Common myeloid progenitor, CD34-positive (primary cell): ENCODE measurements around the gene SMIM32.

ENCODE experiments used
- CTCF ChIA-PET: fragments of 350-600 bp; sonication (Branson Sonifier 250); formaldehyde crosslinking; loops from one replicate; lab custom pipeline; 2021; ENCODE audit warnings: antibody characterized with exemption; lab: Charles Lee
- POLR2A ChIA-PET: fragments of 350-600 bp; sonication (Branson Sonifier 250); formaldehyde crosslinking; loops from one replicate; lab custom pipeline; 2021; ENCODE audit warnings: antibody characterized with exemption; lab: Charles Lee
- DNase-seq, 3 donors: peaks; one replicate each; pipeline versions ENCODE4 v3.0.0 to v3.0.0-alpha.2; 2013
- H3K27ac ChIP-seq, 2 experiments: 1 replicate in 1 of 2; 2 replicates in 1 of 2; pipeline ENCODE4 v1.7.0; 2013; ENCODE audit warnings: inconsistent platforms in 2 of 2, low read length in 2 of 2, mild to moderate bottlenecking in 2 of 2, low read depth in 1 of 2, moderate library complexity in 1 of 2; ENCODE audit not compliant: severe bottlenecking in 2 of 2, insufficient read depth in 1 of 2, poor library complexity in 1 of 2
- H3K27me3 ChIP-seq, 5 experiments: replicated peaks in 2 of 5; 1 replicate in 3 of 5; 2 replicates in 2 of 5; pipeline versions ENCODE4 v1.6.1 to v1.7.0; 2013; ENCODE audit warnings: low read length in 4 of 5, mild to moderate bottlenecking in 2 of 5, moderate library complexity in 2 of 5, inconsistent platforms in 1 of 5; ENCODE audit not compliant: insufficient read depth in 5 of 5, control insufficient read depth in 4 of 5
- H3K36me3 ChIP-seq, 4 experiments: 1 replicate in 2 of 4; 2 replicates in 2 of 4; pipeline versions ENCODE4 v1.6.1 to v1.7.0; 2013; ENCODE audit warnings: low read length in 3 of 4, control low read depth in 1 of 4, mild to moderate bottlenecking in 1 of 4; ENCODE audit not compliant: control insufficient read depth in 4 of 4, insufficient read depth in 4 of 4
- H3K4me1 ChIP-seq, 4 experiments: 1 replicate in 3 of 4; 2 replicates in 1 of 4; pipeline versions ENCODE4 v1.6.1 to v1.7.1; 2013; ENCODE audit warnings: low read length in 3 of 4, mild to moderate bottlenecking in 3 of 4, control low read depth in 1 of 4, inconsistent platforms in 1 of 4, moderate library complexity in 1 of 4; ENCODE audit not compliant: control insufficient read depth in 4 of 4, insufficient read depth in 4 of 4; ENCODE audit errors: control extremely low read depth in 1 of 4
- H3K4me3 ChIP-seq, 7 experiments: 1 replicate in 4 of 7; 2 replicates in 3 of 7; pipeline versions ENCODE4 v1.5.1 to v1.7.0; 2013; ENCODE audit warnings: mild to moderate bottlenecking in 7 of 7, low read length in 6 of 7, moderate library complexity in 6 of 7, inconsistent platforms in 2 of 7, low read depth in 2 of 7, control low read depth in 1 of 7; ENCODE audit not compliant: insufficient read depth in 4 of 7, control insufficient read depth in 1 of 7; ENCODE audit errors: extremely low read depth in 1 of 7
- H3K9me3 ChIP-seq, 5 experiments: 1 replicate in 4 of 5; 2 replicates in 1 of 5; pipeline versions ENCODE4 v1.6.1 to v1.7.1; 2013; ENCODE audit warnings: low read length in 4 of 5, mild to moderate bottlenecking in 2 of 5, inconsistent platforms in 1 of 5, low read depth in 1 of 5, moderate library complexity in 1 of 5; ENCODE audit not compliant: control insufficient read depth in 4 of 5, insufficient read depth in 2 of 5; ENCODE audit errors: control extremely low read depth in 1 of 5
- WGBS: methylation state at CpG from one replicate; pipeline ENCODE4 v1.1.5; 2013; ENCODE audit not compliant: insufficient coverage; 5-methylcytosine and 5-hydroxymethylcytosine counted together

SMIM32 gene

GRCh38 chr5:136190904-136191303 lies 2.1 kb downstream of the SMIM32 start:
- peaks cover 0 to 19% (median 3%) of the 10 kb centered on the region in 4 experiments for H3K36me3 ChIP-seq
- no peak for DNase-seq
- CTCF ChIA-PET = interaction anchor here (1.2 kb wide), 1 partner anchor 47 kb away, joined by 3 read pairs; no protein-coding TSS in a partner anchor
- peaks cover 3 to 75% (median 38%) of the 10 kb centered on the region in 5 experiments for H3K27me3 ChIP-seq
- H3K4me3 ChIP-seq = no peak overlapping the region
- no peaks in the 10 kb centered on the region for H3K9me3 ChIP-seq
- WGBS = 17% methylated on average over 1 of the region's 1 CpG
- peaks cover 0 to 21% (median 20%) of the 10 kb centered on the region in 4 experiments for H3K4me1 ChIP-seq
- H3K27ac ChIP-seq = no peak overlapping the region
- POLR2A ChIA-PET = no interaction called here

GRCh38 chr5:136190091-136190720 lies 2.8 kb downstream of the SMIM32 start:
- no peak for DNase-seq
- H3K4me1 ChIP-seq = peaks cover 0 to 21% (median 20%) of the 10 kb centered on the region in 4 experiments
- CTCF ChIA-PET = no interaction called here
- POLR2A ChIA-PET = no interaction called here
- H3K36me3 ChIP-seq = peaks cover 0 to 19% (median 3%) of the 10 kb centered on the region in 4 experiments
- H3K4me3 ChIP-seq = no peak overlapping the region
- no peaks in the 10 kb centered on the region for H3K9me3 ChIP-seq
- peaks cover 3 to 68% (median 38%) of the 10 kb centered on the region in 5 experiments for H3K27me3 ChIP-seq
- H3K27ac ChIP-seq = no peak overlapping the region
- 100% methylated on average over 3 of the region's 5 CpGs for WGBS

GRCh38 chr5:136188859-136189258 lies 4.1 kb downstream of the SMIM32 start:
- H3K27ac ChIP-seq = no peak overlapping the region
- no peak for DNase-seq
- POLR2A ChIA-PET = no interaction called here
- WGBS = 94% methylated on average over 4 of the region's 7 CpGs
- H3K4me3 ChIP-seq = no peak overlapping the region
- H3K9me3 ChIP-seq = no peaks in the 10 kb centered on the region
- H3K27me3 ChIP-seq = peaks cover 0 to 54% (median 31%) of the 10 kb centered on the region in 5 experiments
- H3K4me1 ChIP-seq = peaks cover 0 to 21% (median 20%) of the 10 kb centered on the region in 4 experiments
- CTCF ChIA-PET = interaction anchor here (1.3 kb wide), 1 partner anchor 26 kb away, joined by 4 read pairs; no protein-coding TSS in a partner anchor
- peaks cover 0 to 19% (median 3%) of the 10 kb centered on the region in 4 experiments for H3K36me3 ChIP-seq

GRCh38 chr5:136186796-136187195 lies 6.2 kb downstream of the SMIM32 start:
- peaks cover 0 to 34% (median 15%) of the 10 kb centered on the region in 5 experiments for H3K27me3 ChIP-seq
- no peak overlapping the region for H3K27ac ChIP-seq
- peaks cover 0 to 21% (median 4%) of the 10 kb centered on the region in 4 experiments for H3K36me3 ChIP-seq
- no peak overlapping the region for H3K4me3 ChIP-seq
- peaks cover 0 to 7% (median 5%) of the 10 kb centered on the region in 4 experiments for H3K4me1 ChIP-seq
- no peaks in the 10 kb centered on the region for H3K9me3 ChIP-seq
- CTCF ChIA-PET = interaction anchor here (1.5 kb wide), 1 partner anchor 12 kb away, joined by 4 read pairs; no protein-coding TSS in a partner anchor
- no peak for DNase-seq
- POLR2A ChIA-PET = no interaction called here
- 75% methylated on average over 2 of the region's 2 CpGs for WGBS

GRCh38 chr5:136185974-136186665 lies 6.8 kb downstream of the SMIM32 start:
- 100% methylated on average over 5 of the region's 5 CpGs for WGBS
- CTCF ChIA-PET = interaction anchor here (1.5 kb wide), 1 partner anchor 12 kb away, joined by 4 read pairs; no protein-coding TSS in a partner anchor

GRCh38 chr5:136182618-136183017 lies 10.3 kb downstream of the SMIM32 start:
- no peak for DNase-seq
- Histone ChIP-seq H3K27ac (no peak overlapping the region), H3K4me3 (no peak overlapping the region), H3K4me1 (no peaks in the 10 kb centered on the region), H3K36me3 (peaks cover 3 to 23% (median 12%) of the 10 kb centered on the region in 4 experiments), H3K27me3 (no peaks in the 10 kb centered on the region), H3K9me3 (no peaks in the 10 kb centered on the region)
- CTCF ChIA-PET = interaction anchor here (0.6 kb wide), 1 partner anchor 10 kb away, joined by 4 read pairs; the partner anchor contains the start of gene SMIM32
- POLR2A ChIA-PET = no interaction called here
- no CpG with 5 or more reads among the region's 1 CpG for WGBS

More at GRCh38 chr5:136185974-136186665, 6.8 kb downstream of the SMIM32 start:
- no peak overlapping the region for H3K4me3 ChIP-seq
- H3K27ac ChIP-seq = no peak overlapping the region
- peaks cover 3 to 21% (median 4%) of the 10 kb centered on the region in 4 experiments for H3K36me3 ChIP-seq
- H3K27me3 ChIP-seq = peaks cover 0 to 27% (median 9%) of the 10 kb centered on the region in 5 experiments
- POLR2A ChIA-PET = no interaction called here
- no peaks in the 10 kb centered on the region for H3K9me3 ChIP-seq
- DNase-seq = no peak
- peaks cover 0 to under 1% (median 0%) of the 10 kb centered on the region in 4 experiments for H3K4me1 ChIP-seq
